ENCODE results near the gene POLQ.
"Not testable (repeated sequence)": the region's sequence is repeated elsewhere in the genome, so short reads cannot be mapped to it uniquely, and the experiment has no call there.

POLQ gene

DNA sequence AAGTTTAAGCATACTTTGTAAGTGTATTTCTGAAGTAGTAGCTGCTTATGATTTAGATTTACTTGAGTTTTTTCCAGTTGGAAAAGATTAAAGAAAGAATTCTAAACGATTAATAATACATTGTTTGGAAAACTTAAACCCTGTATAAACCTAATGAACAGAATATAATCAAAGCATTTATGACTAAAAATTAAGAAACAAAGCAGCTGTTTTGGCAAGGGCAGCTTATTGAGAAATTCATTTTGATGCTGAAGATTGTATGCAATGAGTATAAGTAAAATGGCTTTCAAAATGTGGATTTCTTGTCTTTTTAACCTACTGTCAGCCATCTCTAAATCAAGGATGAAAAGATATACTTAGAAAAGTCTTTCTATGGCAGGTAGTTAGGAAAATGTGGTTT lies 140.2 kb downstream of the POLQ start:
- no CpG with 5 or more reads among the region's 1 CpG for WGBS
- H3K9ac ChIP-seq (ENCODE audit: low read length), result no peak overlapping the region
- H2BK120ac ChIP-seq (ENCODE audit: low read depth, low read length), result no peak overlapping the region

DNA sequence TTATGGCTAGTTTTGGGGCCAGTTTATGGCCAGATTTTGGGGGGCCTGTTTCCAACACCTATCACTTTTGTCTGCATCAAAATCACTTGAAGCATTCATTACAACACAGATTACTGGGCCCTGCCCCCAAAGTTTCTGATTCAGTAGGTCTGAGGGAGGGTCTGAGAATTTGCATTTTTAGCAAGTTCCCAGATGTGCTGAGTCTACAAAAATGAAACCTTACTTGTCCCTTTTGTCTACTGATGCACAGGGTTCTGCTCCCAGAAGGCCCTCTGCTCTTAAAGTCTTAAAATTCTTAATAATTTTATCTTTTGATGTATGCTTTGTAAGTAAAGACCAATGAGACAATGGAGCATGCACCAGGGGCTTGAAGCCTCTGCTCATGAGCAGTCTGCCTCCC lies 146.0 kb downstream of the POLQ start:
- Histone ChIP-seq H3K4me2 (ENCODE audit: low read length, poor library complexity, severe bottlenecking) (no peak overlapping the region), H3K4me1 (ENCODE audit: control insufficient read depth, insufficient read depth, low read depth, low read length) (no peaks in the 10 kb centered on the region), H2BK5ac (ENCODE audit: low read depth, low read length, poor library complexity, severe bottlenecking) (no peak overlapping the region), H4K91ac (ENCODE audit: low read length) (no peak overlapping the region), H4K8ac (ENCODE audit: low read length) (no peak overlapping the region), H3K27me3 (ENCODE audit: control insufficient read depth in 1 of 2, insufficient read depth in 1 of 2, low read length in 2 of 2) (no peaks in the 10 kb centered on the region), H3K18ac (ENCODE audit: low read depth in 1 of 2, low read length in 2 of 2) (no peak overlapping the region), H3K4ac (ENCODE audit: low read depth in 1 of 2, low read length in 2 of 2) (no peak overlapping the region), H2BK15ac (ENCODE audit: low read depth, poor library complexity, severe bottlenecking) (no peak overlapping the region), H3K9ac (ENCODE audit: low read length) (no peak overlapping the region), H2BK120ac (ENCODE audit: low read depth, low read length) (no peak overlapping the region), H3K23ac (ENCODE audit: low read length in 2 of 2) (no peak overlapping the region), H3K27ac (ENCODE audit: low read length, poor library complexity, severe bottlenecking) (no peak overlapping the region), H3K36me3 (ENCODE audit: control insufficient read depth in 1 of 2, insufficient read depth in 2 of 2, low read depth in 1 of 2, low read length in 2 of 2) (no peaks in the 10 kb centered on the region), H3K14ac (ENCODE audit: low read length in 2 of 2) (no peak overlapping the region), H2AFZ (ENCODE audit: low read depth, low read length) (no peak overlapping the region), H3K79me1 (replicated peaks; ENCODE audit: low read length, poor library complexity, severe bottlenecking) (no peaks in the 10 kb centered on the region), H3K9me3 (ENCODE audit: control insufficient read depth, low read length) (no peaks in the 10 kb centered on the region), H2BK12ac (ENCODE audit: low read length in 2 of 2) (no peak overlapping the region), H3K4me3 (ENCODE audit: insufficient read depth in 1 of 2, low read depth in 1 of 2, low read length in 2 of 2) (no peak overlapping the region), H2AK5ac (ENCODE audit: low read length, severe bottlenecking) (no peak overlapping the region)
- no peak for DNase-seq

More for the DNA sequence above, 140.2 kb downstream of the POLQ start:
- Histone ChIP-seq H3K4ac (ENCODE audit: low read depth in 1 of 2, low read length in 2 of 2) (no peak overlapping the region), H2AK5ac (ENCODE audit: low read length, severe bottlenecking) (no peak overlapping the region), H3K36me3 (ENCODE audit: control insufficient read depth in 1 of 2, insufficient read depth in 2 of 2, low read depth in 1 of 2, low read length in 2 of 2) (no peaks in the 10 kb centered on the region), H3K18ac (ENCODE audit: low read depth in 1 of 2, low read length in 2 of 2) (no peak overlapping the region), H4K91ac (ENCODE audit: low read length) (no peak overlapping the region), H2BK12ac (ENCODE audit: low read length in 2 of 2) (no peak overlapping the region), H3K4me3 (ENCODE audit: insufficient read depth in 1 of 2, low read depth in 1 of 2, low read length in 2 of 2) (no peak overlapping the region), H3K79me1 (replicated peaks; ENCODE audit: low read length, poor library complexity, severe bottlenecking) (no peaks in the 10 kb centered on the region), H2AFZ (ENCODE audit: low read depth, low read length) (no peak overlapping the region), H2BK5ac (ENCODE audit: low read depth, low read length, poor library complexity, severe bottlenecking) (no peak overlapping the region), H3K27me3 (ENCODE audit: control insufficient read depth in 1 of 2, insufficient read depth in 1 of 2, low read length in 2 of 2) (no peaks in the 10 kb centered on the region), H3K4me2 (ENCODE audit: low read length, poor library complexity, severe bottlenecking) (no peak overlapping the region), H3K9me3 (ENCODE audit: control insufficient read depth, low read length) (no peaks in the 10 kb centered on the region), H4K8ac (ENCODE audit: low read length) (no peak overlapping the region), H2BK15ac (ENCODE audit: low read depth, poor library complexity, severe bottlenecking) (no peak overlapping the region), H3K14ac (ENCODE audit: low read length in 2 of 2) (no peak overlapping the region), H3K27ac (ENCODE audit: low read length, poor library complexity, severe bottlenecking) (no peak overlapping the region), H3K23ac (ENCODE audit: low read length in 2 of 2) (no peak overlapping the region), H3K4me1 (ENCODE audit: control insufficient read depth, insufficient read depth, low read depth, low read length) (no peaks in the 10 kb centered on the region)
- no peak for DNase-seq

DNA sequence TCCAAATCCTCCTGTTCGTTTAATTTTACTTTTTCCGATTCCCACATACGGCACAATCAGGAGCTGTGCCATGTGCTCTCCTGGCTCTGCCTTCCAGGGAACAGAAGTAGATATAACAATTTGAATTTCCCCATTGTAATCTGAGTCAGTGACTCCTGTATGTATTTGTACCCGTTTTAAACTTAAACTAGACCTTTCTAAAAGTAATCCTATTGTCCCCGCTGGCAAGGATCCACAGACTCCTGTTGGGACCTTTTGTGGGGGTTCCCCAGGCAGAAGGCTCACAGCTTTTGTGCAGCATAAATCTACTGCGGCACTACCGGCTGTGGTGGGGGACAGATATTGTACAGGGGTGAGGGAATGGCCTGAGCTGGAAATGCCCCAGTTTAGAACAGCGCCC lies 147.7 kb downstream of the POLQ start:
- WGBS, result 97% methylated on average over 6 of the region's 8 CpGs
- H2BK15ac ChIP-seq (ENCODE audit: low read depth, poor library complexity, severe bottlenecking); H2BK120ac ChIP-seq (ENCODE audit: low read depth, low read length); H4K8ac ChIP-seq (ENCODE audit: low read length); H3K18ac ChIP-seq (ENCODE audit: low read depth in 1 of 2, low read length in 2 of 2); H3K27me3 ChIP-seq (ENCODE audit: control insufficient read depth in 1 of 2, insufficient read depth in 1 of 2, low read length in 2 of 2); DNase-seq; H3K23ac ChIP-seq (ENCODE audit: low read length in 2 of 2); H3K4me2 ChIP-seq (ENCODE audit: low read length, poor library complexity, severe bottlenecking); H3K9me3 ChIP-seq (ENCODE audit: control insufficient read depth, low read length); H2BK12ac ChIP-seq (ENCODE audit: low read length in 2 of 2); H4K91ac ChIP-seq (ENCODE audit: low read length); H2AK5ac ChIP-seq (ENCODE audit: low read length, severe bottlenecking); H3K4me1 ChIP-seq (ENCODE audit: control insufficient read depth, insufficient read depth, low read depth, low read length); H3K14ac ChIP-seq (ENCODE audit: low read length in 2 of 2); H3K36me3 ChIP-seq (ENCODE audit: control insufficient read depth in 1 of 2, insufficient read depth in 2 of 2, low read depth in 1 of 2, low read length in 2 of 2); H3K4me3 ChIP-seq (ENCODE audit: insufficient read depth in 1 of 2, low read depth in 1 of 2, low read length in 2 of 2); H2AFZ ChIP-seq (ENCODE audit: low read depth, low read length); H3K4ac ChIP-seq (ENCODE audit: low read depth in 1 of 2, low read length in 2 of 2); H3K9ac ChIP-seq (ENCODE audit: low read length); H3K27ac ChIP-seq (ENCODE audit: low read length, poor library complexity, severe bottlenecking); H2BK5ac ChIP-seq (ENCODE audit: low read depth, low read length, poor library complexity, severe bottlenecking); H3K79me1 ChIP-seq (replicated peaks; ENCODE audit: low read length, poor library complexity, severe bottlenecking): not testable (repeated sequence)

DNA sequence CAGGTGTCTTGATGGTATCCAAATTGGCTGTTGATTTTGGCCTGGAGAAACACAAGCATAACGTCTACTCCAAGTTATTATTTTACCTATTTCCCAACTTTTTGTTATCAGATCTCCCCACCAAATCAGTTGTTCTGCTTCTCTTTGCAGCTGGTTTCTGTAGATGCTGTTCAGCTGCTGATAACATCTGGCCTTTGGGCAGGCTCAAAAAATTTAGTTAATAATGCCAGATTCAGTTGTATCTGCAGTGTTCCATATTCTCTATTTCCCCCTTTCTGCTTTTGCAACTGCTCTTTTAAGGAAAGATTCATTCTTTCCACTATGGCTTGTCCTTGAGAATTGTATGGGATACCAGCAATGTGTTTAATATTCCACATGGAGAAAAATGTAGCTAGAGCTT lies 149.8 kb downstream of the POLQ start:
- H3K36me3 ChIP-seq (ENCODE audit: control insufficient read depth in 1 of 2, insufficient read depth in 2 of 2, low read depth in 1 of 2, low read length in 2 of 2); H3K14ac ChIP-seq (ENCODE audit: low read length in 2 of 2); H2BK120ac ChIP-seq (ENCODE audit: low read depth, low read length); H3K18ac ChIP-seq (ENCODE audit: low read depth in 1 of 2, low read length in 2 of 2); H2BK15ac ChIP-seq (ENCODE audit: low read depth, poor library complexity, severe bottlenecking); H3K9ac ChIP-seq (ENCODE audit: low read length); H4K8ac ChIP-seq (ENCODE audit: low read length); H3K4me1 ChIP-seq (ENCODE audit: control insufficient read depth, insufficient read depth, low read depth, low read length); H2BK12ac ChIP-seq (ENCODE audit: low read length in 2 of 2); DNase-seq; H3K9me3 ChIP-seq (ENCODE audit: control insufficient read depth, low read length); H2BK5ac ChIP-seq (ENCODE audit: low read depth, low read length, poor library complexity, severe bottlenecking); H3K79me1 ChIP-seq (replicated peaks; ENCODE audit: low read length, poor library complexity, severe bottlenecking); H4K91ac ChIP-seq (ENCODE audit: low read length); H2AK5ac ChIP-seq (ENCODE audit: low read length, severe bottlenecking); H3K27ac ChIP-seq (ENCODE audit: low read length, poor library complexity, severe bottlenecking); H3K4me2 ChIP-seq (ENCODE audit: low read length, poor library complexity, severe bottlenecking); H2AFZ ChIP-seq (ENCODE audit: low read depth, low read length); H3K4ac ChIP-seq (ENCODE audit: low read depth in 1 of 2, low read length in 2 of 2); H3K23ac ChIP-seq (ENCODE audit: low read length in 2 of 2); H3K4me3 ChIP-seq (ENCODE audit: insufficient read depth in 1 of 2, low read depth in 1 of 2, low read length in 2 of 2); H3K27me3 ChIP-seq (ENCODE audit: control insufficient read depth in 1 of 2, insufficient read depth in 1 of 2, low read length in 2 of 2): not testable (repeated sequence)
- no CpG with 5 or more reads among the region's 1 CpG for WGBS

Data from mesenchymal stem cell (in vitro differentiated cells and primary cell).